ENCODE results near the gene MMP13. TPM values are rescaled to one million over a fixed set of nuclear protein-coding genes. Genes with fewer than 3 reads are reported as not detected.

MMP13 gene
- total RNA-seq, 4 donors from 2014 or later = 2.7 TPM; not detected in 3

GRCh38 chr11:102950622-102951081 lies 4.9 kb downstream of the MMP13 start:
- no peak overlapping the region for H3K4me3 ChIP-seq (ENCODE audit: low read depth, poor library complexity, severe bottlenecking)
- DNase-seq (ENCODE audit: low spot score in 2 of 2) = peak in 1 of 2 donors; percentile 22
- 50 to 74% methylated on average over 2 of the region's 2 CpGs for WGBS, 2 donors
- intact Hi-C loops (cut with DNase I; ENCODE audit: low total_unique reads) = no loop called here
- TF ChIP-seq, protein P1, sequence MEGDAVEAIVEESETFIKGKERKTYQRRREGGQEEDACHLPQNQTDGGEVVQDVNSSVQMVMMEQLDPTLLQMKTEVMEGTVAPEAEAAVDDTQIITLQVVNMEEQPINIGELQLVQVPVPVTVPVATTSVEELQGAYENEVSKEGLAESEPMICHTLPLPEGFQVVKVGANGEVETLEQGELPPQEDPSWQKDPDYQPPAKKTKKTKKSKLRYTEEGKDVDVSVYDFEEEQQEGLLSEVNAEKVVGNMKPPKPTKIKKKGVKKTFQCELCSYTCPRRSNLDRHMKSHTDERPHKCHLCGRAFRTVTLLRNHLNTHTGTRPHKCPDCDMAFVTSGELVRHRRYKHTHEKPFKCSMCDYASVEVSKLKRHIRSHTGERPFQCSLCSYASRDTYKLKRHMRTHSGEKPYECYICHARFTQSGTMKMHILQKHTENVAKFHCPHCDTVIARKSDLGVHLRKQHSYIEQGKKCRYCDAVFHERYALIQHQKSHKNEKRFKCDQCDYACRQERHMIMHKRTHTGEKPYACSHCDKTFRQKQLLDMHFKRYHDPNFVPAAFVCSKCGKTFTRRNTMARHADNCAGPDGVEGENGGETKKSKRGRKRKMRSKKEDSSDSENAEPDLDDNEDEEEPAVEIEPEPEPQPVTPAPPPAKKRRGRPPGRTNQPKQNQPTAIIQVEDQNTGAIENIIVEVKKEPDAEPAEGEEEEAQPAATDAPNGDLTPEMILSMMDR (IDR thresholded peaks at IDR 0.05) = no peak
- TF ChIP-seq POLR2A (IDR thresholded peaks at IDR 0.05) = no peak

DNA sequence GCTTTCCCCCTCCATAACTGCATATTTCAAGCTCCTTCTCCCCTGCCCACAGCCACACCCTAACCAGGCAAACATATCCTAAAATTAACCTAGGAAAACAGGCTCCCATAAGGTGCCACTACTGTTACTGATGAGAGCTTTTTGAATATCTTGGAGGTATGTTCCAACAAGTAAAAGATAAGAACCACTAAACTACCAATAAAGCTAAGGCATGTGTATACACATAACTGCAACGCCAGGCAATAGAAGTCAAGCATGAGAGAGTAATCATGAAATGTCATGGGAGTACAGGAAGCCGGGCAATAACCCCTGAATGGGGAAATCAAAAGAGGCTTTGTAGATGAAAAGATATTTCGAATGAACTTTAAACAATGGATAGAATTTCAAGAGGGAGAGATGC lies 9.3 kb downstream of the MMP13 start:
- intact Hi-C loops (cut with DNase I; ENCODE audit: low total_unique reads) = no loop called here
- 25 to 38% methylated on average over 3 of the region's 3 CpGs for WGBS, 2 donors
- no peak overlapping the region for H3K4me3 ChIP-seq (ENCODE audit: low read depth, poor library complexity, severe bottlenecking)
- no peak for DNase-seq (ENCODE audit: low spot score in 2 of 2)
- TF ChIP-seq POLR2A (IDR thresholded peaks at IDR 0.05) = no peak
- TF ChIP-seq, protein P1 (IDR thresholded peaks at IDR 0.05) = no peak

GRCh38 chr11:102940714-102941588 lies 14.6 kb downstream of the MMP13 start:
- intact Hi-C loops (cut with DNase I; ENCODE audit: low total_unique reads) = no loop called here
- H3K4me3 ChIP-seq (ENCODE audit: low read depth, poor library complexity, severe bottlenecking) = no peak overlapping the region
- TF ChIP-seq, protein P1 (IDR thresholded peaks at IDR 0.05) = no peak
- TF ChIP-seq POLR2A (IDR thresholded peaks at IDR 0.05) = no peak
- DNase-seq (ENCODE audit: low spot score in 2 of 2) = peak; percentile 33 to 68
- WGBS, 2 donors = 17 to 18% methylated on average over 10 of the region's 10 CpGs

DNA sequence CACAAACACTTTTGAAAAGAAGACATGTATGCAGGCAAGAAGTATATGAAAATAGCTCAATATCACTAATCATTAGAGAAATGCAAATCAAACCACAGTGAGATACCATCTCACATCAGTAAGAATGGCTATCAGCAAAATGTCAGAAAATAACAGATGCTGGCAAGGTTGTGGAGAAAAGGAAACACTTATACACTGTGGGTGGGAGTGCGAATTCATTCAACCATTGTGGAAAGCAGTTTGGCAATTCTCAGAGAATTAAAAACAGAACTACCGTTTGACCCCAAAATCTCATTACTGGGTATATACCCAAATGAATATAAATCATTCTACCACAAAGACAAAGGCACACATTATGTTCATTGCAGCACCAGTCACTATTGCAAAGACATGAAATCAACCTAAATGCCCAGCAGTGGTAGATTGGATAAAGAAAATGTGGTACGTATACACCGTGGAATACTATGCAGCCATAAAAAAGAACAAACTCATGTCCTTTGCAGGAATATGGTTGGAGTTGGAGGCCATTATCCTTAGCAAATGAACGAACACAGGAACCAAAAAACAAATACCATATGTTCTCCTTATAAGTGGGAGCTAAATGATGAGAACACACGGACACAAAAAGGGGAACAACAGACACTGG lies 18.5 kb downstream of the MMP13 start:
- H3K4me3 ChIP-seq (ENCODE audit: low read depth, poor library complexity, severe bottlenecking) = no peak overlapping the region
- no peak for DNase-seq (ENCODE audit: low spot score in 2 of 2)
- no peak for TF ChIP-seq POLR2A (IDR thresholded peaks at IDR 0.05)
- TF ChIP-seq, protein P1 (IDR thresholded peaks at IDR 0.05) = no peak
- 94 to 95% methylated on average over 6 of the region's 6 CpGs for WGBS, 2 donors
- intact Hi-C loops (cut with DNase I; ENCODE audit: low total_unique reads) = no loop called here

- WGBS, 2 donors = 85 to 89% methylated on average over 3 of the region's 3 CpGs
- TF ChIP-seq, protein P1 (IDR thresholded peaks at IDR 0.05) = no peak
- no peak for TF ChIP-seq POLR2A (IDR thresholded peaks at IDR 0.05)
- intact Hi-C loops (cut with DNase I; ENCODE audit: low total_unique reads) = no loop called here
- H3K4me3 ChIP-seq (ENCODE audit: low read depth, poor library complexity, severe bottlenecking) = no peak overlapping the region
- DNase-seq (ENCODE audit: low spot score in 2 of 2) = peak in 1 of 2 donors; percentile 48
Measured at GRCh38 chr11:102935514-102935913, 20.0 kb downstream of the MMP13 start.
